PC-9 (cell line): ENCODE measurements around the gene DENND2A. TPM values are rescaled to one million over a fixed set of nuclear protein-coding genes. Genes with fewer than 3 reads are reported as not detected.

Experiments used
- BruUV-seq: library from RNA; stranded (reverse); fragments of 400-500 nt; replicated peaks from 2 replicates; lab custom pipeline; 2021; lab: Mats Ljungman, UMichigan
- CTCF ChIA-PET: fragments of 300-600 bp; sonication (Branson Sonifier 250); formaldehyde crosslinking; loops from one replicate; lab custom pipeline; 2022; ENCODE audit warnings: antibody characterized with exemption; lab: Charles Lee
- POLR2A ChIA-PET: fragments of 300-600 bp; sonication (Branson Sonifier 250); formaldehyde crosslinking; loops from one replicate; lab custom pipeline; 2022; ENCODE audit warnings: antibody characterized with exemption; ENCODE audit not compliant: unreplicated experiment; lab: Charles Lee
- DNase-seq, 2 experiments: peaks; one replicate each; pipeline versions ENCODE4 v3.0.0 to v3.0.0-alpha.2; 2015 to 2022; ENCODE audit warnings: mixed read lengths in 1 of 2
- H2AFZ ChIP-seq: fragments of 200-600 bp; sonication (generic); 2 replicates; pipeline ENCODE4 v1.8.1; 2017; ENCODE audit warnings: antibody characterized with exemption
- H3F3A ChIP-seq: fragments of 200-600 bp; sonication (generic); 2 replicates; pipeline ENCODE4 v1.8.1; 2017; ENCODE audit warnings: antibody characterized with exemption, mild to moderate bottlenecking, low read depth; ENCODE audit not compliant: insufficient read depth
- H3K27ac ChIP-seq: fragments of 200-600 bp; sonication (generic); 2 replicates; pipeline ENCODE4 v1.6.1; 2016; ENCODE audit warnings: mixed run types
- H3K27me3 ChIP-seq: fragments of 200-600 bp; sonication (generic); 2 replicates; pipeline ENCODE4 v1.6.1; 2016; ENCODE audit warnings: low read depth, mixed run types; ENCODE audit not compliant: insufficient read depth
- H3K36me3 ChIP-seq: fragments of 200-600 bp; sonication (generic); 2 replicates; pipeline ENCODE4 v1.6.1; 2016; ENCODE audit warnings: low read depth, mixed run types
- H3K4me1 ChIP-seq: fragments of 200-600 bp; sonication (generic); replicated peaks from 2 replicates; pipeline ENCODE4 v1.6.1; 2016; ENCODE audit warnings: mixed run types; ENCODE audit not compliant: insufficient read depth
- H3K4me2 ChIP-seq: fragments of 200-600 bp; sonication (generic); 2 replicates; pipeline ENCODE4 v1.6.1; 2017; ENCODE audit warnings: mixed run types
- H3K4me3 ChIP-seq: fragments of 200-600 bp; sonication (generic); 2 replicates; pipeline ENCODE4 v1.6.1; 2016; ENCODE audit warnings: mixed run types
- H3K79me2 ChIP-seq: fragments of 200-600 bp; sonication (generic); 2 replicates; pipeline ENCODE4 v1.6.1; 2017; ENCODE audit warnings: low read depth, mixed run types
- H3K9me2 ChIP-seq: fragments of 200-600 bp; sonication (generic); 2 replicates; pipeline ENCODE4 v1.8.1; 2017; ENCODE audit warnings: mild to moderate bottlenecking; ENCODE audit not compliant: insufficient read depth
- H3K9me3 ChIP-seq: fragments of 200-600 bp; sonication (generic); 2 replicates; pipeline ENCODE4 v1.8.1; 2016; ENCODE audit warnings: low read depth; ENCODE audit not compliant: insufficient read depth
- H4K20me1 ChIP-seq: fragments of 200-600 bp; sonication (generic); 2 replicates; pipeline ENCODE4 v1.8.1; 2017; ENCODE audit not compliant: insufficient read depth
- CTCF ChIP-seq: fragments of 200-600 bp; sonication (generic); conservative IDR thresholded peaks from 2 replicates; pipeline ENCODE4 v1.6.1; 2017; ENCODE audit warnings: mixed run types, antibody characterized with exemption, mild to moderate bottlenecking, moderate library complexity
- EZH2 ChIP-seq: fragments of 200-600 bp; sonication (generic); IDR thresholded peaks from 2 replicates; pipeline ENCODE4 v1.8.0; 2017; ENCODE audit warnings: antibody characterized with exemption, low read depth
- intact Hi-C: fragments of 100-400 bp; cut with micrococcal nuclease; formaldehyde crosslinking; loops from one replicate; pipeline ENCODE4 v1.10.0; 2022; ENCODE audit not compliant: unreplicated experiment
- total RNA-seq: library from RNA; stranded (reverse); gene quantifications from 2 replicates; pipeline ENCODE4 v1.2.3, GENCODE V29; 2021

Gene DENND2A
- total RNA-seq, 1 experiment from 2014 or later, result 4.2 TPM

DNA sequence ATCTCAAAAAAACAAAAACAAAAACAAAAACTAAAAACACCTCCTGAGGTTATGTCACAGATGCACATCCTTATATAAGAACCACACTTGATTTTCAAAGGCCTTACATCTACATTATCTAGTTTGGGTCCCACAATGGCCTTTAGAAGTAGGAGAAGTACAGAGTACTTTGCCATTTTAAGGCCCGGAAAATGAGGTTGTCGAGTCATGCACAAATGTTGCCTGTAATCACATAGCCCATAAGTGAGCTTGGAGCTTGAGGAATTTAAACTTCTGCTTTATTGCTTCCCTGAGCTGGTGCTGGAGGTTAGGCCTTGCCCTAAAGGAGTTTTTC, 151.6 kb downstream of the DENND2A start:
- Histone ChIP-seq H3K79me2 (no peaks in the 10 kb centered on the region), H3K36me3 (no peaks in the 10 kb centered on the region), H3K4me2 (no peak overlapping the region), H4K20me1 (no peaks in the 10 kb centered on the region), H3K4me1 (peaks cover 23% of the 10 kb centered on the region), H3F3A (peaks cover 34% of the 10 kb centered on the region), H3K9me2 (no peaks in the 10 kb centered on the region), H3K4me3 (no peak overlapping the region), H3K27ac (no peak overlapping the region), H3K9me3 (no peaks in the 10 kb centered on the region), H3K27me3 (no peaks in the 10 kb centered on the region), H2AFZ (no peak overlapping the region)
- DNase-seq, result no peak
- no TSS peak for BruUV-seq
- TF ChIP-seq CTCF (no peak), EZH2 (no peak)
- intact Hi-C loops, result no loop called here
- ChIA-PET POLR2A (interaction anchor here (0.6 kb wide), 1 partner anchor 573 kb away, joined by 3 read pairs; no protein-coding TSS in a partner anchor), CTCF (interaction anchor here (0.5 to 0.6 kb wide), 2 partner anchors 11 to 25 kb away, joined by 3 to 5 read pairs; no protein-coding TSS in a partner anchor)

- no peaks in the 10 kb centered on the region for H3K27me3 ChIP-seq
- H3K9me2 ChIP-seq, result no peaks in the 10 kb centered on the region
- H3K36me3 ChIP-seq, result no peaks in the 10 kb centered on the region
- H3K4me1 ChIP-seq, result peaks cover 23% of the 10 kb centered on the region
- DNase-seq, result peak; percentile 44 to 89
- BruUV-seq, result no TSS peak
- H3K27ac ChIP-seq, result peak overlapping the region; percentile 85
- intact Hi-C loops, result no loop called here
- peak overlapping the region; percentile 65 for H2AFZ ChIP-seq
- no peaks in the 10 kb centered on the region for H3K79me2 ChIP-seq
- H3F3A ChIP-seq, result peaks cover 37% of the 10 kb centered on the region
- H4K20me1 ChIP-seq, result no peaks in the 10 kb centered on the region
- ChIA-PET CTCF (interaction anchor here (0.6 kb wide), 1 partner anchor 16 kb away, joined by 3 read pairs; no protein-coding TSS in a partner anchor), POLR2A (interaction anchor here (0.7 kb wide), 1 partner anchor 139 kb away, joined by 6 read pairs; no protein-coding TSS in a partner anchor)
- TF ChIP-seq EZH2, result no peak
- TF ChIP-seq CTCF, result no peak
- peak overlapping the region; percentile 63 for H3K4me2 ChIP-seq
- H3K4me3 ChIP-seq, result no peak overlapping the region
- H3K9me3 ChIP-seq, result no peaks in the 10 kb centered on the region
Measured at GRCh38 chr7:140485500-140486265, 154.9 kb downstream of the DENND2A start.

DNA sequence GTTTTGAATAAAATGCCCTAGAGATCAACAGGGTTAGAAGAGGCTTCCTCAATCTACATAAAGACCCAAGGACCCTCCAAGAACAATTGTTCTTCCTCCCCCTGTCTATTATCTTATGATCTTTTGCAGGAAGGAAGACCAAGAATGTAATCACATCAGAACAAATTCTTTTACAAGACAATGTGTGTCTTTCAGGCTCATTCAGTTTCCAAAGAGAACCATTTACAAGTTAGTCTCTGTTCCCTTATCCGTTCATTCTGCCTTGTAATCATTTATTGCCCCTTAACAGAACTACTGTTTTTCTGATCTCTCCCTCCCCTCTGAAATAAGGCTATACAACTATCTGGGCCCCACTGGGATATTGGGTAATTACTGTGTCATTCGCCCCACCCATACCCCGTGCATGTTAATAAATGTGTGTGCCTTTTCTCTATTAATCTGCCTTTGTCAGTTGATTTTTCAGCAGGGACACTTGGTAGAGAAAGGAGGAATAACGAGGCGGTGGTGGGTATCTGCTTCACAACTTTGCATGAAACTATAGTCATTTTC, 155.6 kb downstream of the DENND2A start:
- POLR2A ChIA-PET, result no interaction called here
- peak overlapping the region; percentile 63 for H3K4me2 ChIP-seq
- peaks cover 37% of the 10 kb centered on the region for H3F3A ChIP-seq
- no peaks in the 10 kb centered on the region for H3K27me3 ChIP-seq
- CTCF ChIA-PET, result no interaction called here
- intact Hi-C loops, result no loop called here
- DNase-seq, result no peak
- H3K4me3 ChIP-seq, result no peak overlapping the region
- TF ChIP-seq CTCF, result no peak
- TF ChIP-seq EZH2, result no peak
- no peaks in the 10 kb centered on the region for H3K79me2 ChIP-seq
- H3K36me3 ChIP-seq, result no peaks in the 10 kb centered on the region
- H2AFZ ChIP-seq, result peak overlapping the region; percentile 65
- no peaks in the 10 kb centered on the region for H3K9me3 ChIP-seq
- H3K9me2 ChIP-seq, result no peaks in the 10 kb centered on the region
- BruUV-seq, result no TSS peak
- H3K27ac ChIP-seq, result peak overlapping the region; percentile 85
- H4K20me1 ChIP-seq, result no peaks in the 10 kb centered on the region
- peaks cover 23% of the 10 kb centered on the region for H3K4me1 ChIP-seq
